HG02763 (cell line): ENCODE data around the gene UBA6.
A peak's percentile ranks its signal among the peaks of the same experiment; 100 is the strongest.
"Not testable (repeated sequence)": the region's sequence is repeated elsewhere in the genome, so short reads cannot be mapped to it uniquely, and the experiment has no call there.

ENCODE experiments used
- ATAC-seq: cut with Tn5 transposase; IDR thresholded peaks from one replicate; pipeline ENCODE4 v1.9.1; 2021; ENCODE audit warnings: mild to moderate bottlenecking, moderate library complexity; ENCODE audit not compliant: unreplicated experiment

Gene UBA6

DNA sequence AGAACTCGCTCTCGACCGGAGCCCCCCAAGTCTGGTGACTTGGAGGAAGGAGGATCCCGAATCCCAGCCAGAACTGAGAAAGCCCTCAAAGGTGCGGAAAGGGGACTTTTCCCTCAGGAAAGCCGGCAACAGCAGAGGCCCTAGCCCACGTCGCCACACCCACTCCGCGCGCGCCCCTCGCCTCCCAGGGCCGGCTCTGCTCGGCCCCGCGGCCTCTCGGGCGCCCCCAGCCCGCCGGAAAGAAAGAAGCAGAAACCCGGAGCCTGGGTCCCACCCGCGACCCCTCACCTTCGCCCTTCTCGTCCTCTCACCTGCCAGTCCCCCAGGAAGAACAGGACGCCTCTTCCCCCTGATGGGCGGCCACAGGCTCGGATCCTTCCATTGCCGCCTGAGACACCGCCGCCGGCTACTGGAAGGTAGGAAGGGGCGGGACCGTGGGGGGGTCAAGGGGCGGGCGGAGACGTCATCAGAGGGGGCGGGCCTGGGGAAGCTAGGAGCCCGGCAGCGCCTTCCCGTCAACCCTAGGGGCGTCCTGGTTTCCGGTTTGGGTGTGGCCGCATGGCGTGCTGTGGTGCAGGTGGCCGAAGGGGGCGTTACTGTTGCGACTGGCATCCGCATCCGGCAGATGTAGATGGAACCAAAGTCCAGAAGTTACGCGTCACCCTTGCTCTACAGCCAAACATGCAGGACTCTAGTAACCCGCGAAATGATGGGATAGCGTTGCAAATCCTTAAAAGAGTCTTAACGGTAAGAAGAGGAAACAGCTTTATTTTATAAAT is at the start of gene UBA6:
TSS of gene UBA6 (minus strand) at position 418 of the 779 bp plus-strand sequence. CDS start at position 382, 36 bp downstream.
- peak; percentile 98 for ATAC-seq

DNA sequence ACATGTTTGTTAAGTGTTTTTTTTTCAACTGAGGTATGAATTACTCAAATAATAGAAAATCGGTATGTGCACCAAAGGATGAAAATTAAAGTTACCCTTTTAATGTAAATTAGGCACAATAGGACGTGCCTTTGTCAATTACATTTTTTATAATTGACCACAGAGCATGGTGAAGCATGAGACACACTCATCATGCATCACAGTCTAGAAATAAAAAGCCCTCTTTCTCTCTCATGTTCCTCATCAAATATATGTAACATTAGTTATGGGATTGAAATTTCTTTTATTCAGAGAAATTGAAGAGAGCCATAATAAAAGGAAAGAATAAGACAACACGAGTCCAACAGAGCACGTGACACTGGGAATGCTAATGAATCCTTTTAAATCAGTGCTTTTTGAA is 49.7 kb upstream of the UBA6 start:
- ATAC-seq = no peak

DNA sequence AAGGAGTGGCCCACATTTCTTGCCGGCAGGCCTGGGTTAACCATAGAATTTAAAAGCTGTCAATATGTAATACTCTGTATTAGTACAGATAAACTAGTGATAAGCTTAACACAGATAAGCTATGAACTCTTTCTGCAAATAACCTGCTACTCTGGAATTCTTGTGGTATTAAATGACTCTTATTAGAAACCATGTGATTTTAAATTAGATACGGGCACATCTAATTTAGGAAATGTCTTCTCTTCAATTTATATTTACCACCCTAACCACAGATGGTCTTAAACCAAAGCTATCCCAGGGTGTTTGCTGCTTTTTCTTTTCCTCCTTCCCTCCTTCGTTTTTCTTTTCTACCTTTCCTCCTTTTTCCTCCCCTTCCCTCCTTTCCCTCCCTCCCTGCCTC is 48.3 kb upstream of the UBA6 start:
- ATAC-seq = no peak

DNA sequence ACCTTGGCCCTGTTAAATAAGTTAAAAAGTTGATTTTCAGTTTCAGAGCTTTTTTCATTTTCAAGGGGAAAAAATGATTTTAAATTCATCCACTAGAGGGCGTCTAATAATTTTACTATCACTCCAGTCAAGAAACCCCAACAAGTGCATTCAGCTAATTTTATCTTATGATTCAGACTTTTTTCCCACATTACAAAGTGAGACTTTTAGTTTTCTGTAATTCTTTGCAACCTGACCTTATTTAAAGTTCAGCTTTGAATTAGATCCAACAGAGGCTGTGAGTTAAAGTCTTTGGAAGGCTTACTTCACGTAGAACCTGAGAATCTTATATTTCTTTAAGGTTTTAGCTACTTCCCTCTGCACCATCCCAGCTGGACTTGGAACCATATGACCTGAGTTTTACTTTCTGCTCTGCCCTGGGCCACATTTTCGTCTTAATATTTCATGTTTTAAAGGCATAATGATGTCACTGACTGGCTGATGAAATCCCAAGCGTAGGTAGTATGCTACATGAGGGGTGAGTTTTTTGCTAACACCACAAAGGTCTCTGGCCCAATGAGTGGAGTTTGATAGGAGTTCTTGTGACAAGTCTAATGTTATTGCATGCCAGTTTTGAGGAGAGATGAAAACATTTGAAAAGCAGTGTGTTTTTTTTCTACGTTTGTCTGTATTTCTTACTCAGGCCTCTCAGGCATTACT is 46.0 kb upstream of the UBA6 start:
- no peak for ATAC-seq

DNA sequence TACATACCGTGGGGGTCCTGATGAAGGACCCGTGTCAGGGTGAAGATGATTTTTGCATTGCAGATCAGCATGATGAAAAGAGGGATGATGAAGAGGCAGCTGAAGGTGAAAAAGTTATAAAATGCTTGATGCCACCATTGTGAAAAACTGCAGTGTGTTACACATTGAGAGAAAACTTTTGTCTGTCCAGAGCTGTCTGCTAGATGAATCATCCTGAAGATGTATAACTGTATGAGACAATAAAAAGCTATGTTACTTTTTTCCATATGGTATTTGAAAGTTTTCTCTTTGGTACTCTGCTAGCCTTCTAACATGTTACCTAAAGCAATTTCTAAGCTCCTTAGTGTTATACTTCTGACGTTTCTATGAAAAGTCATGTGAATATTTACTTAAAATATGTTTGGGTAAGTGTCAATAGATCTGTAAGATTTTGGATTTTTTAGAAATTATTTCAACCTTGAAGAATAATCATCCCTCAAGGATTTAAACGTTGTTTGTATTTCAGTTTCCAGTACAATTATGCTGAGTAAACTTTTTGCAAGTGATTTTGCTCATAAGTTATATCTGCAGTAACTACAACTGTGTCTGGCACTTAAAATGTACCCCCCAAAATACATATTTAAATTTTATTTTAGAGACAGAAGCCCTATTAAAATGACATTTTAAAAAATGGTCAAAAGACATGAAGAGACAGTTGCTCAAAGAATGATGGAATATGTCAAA is 43.8 kb upstream of the UBA6 start:
- no peak for ATAC-seq

DNA sequence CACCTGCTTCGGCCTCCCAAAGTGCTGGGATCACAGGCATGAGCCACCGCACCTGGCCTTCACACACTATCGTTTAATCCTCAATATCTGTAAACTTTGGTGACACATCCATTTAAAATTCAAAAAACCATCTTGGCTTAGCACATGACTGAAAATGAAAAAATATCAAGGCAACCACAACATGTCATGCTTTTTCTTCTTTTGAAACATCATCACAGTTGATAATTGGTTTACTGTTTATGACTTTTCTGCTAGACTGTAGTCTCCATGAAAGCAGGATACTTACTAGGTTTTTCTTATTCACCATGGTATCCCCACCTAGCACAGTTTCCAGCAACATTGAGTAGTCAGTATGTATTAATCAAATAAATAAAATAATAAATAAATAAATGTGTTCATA is 42.2 kb upstream of the UBA6 start:
- no peak for ATAC-seq

DNA sequence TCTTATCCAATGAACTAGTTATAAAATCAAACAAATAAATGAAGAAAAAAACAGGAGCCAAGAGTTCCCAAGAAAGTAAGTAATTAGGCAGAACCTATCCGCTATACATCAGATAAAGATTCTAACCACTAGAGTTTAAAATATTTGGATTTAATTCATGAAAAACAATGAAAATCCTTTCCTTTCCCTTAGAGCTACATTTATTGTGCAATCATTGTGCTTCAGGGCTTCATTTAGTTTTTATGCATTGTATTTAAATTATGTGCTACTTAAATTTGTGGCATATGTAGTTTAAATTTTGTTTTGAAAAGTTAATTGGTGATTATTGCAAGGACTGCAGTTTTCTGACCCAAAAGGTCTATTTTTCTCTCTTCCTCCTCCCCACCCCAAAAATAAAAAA is 35.3 kb upstream of the UBA6 start:
- no peak for ATAC-seq

DNA sequence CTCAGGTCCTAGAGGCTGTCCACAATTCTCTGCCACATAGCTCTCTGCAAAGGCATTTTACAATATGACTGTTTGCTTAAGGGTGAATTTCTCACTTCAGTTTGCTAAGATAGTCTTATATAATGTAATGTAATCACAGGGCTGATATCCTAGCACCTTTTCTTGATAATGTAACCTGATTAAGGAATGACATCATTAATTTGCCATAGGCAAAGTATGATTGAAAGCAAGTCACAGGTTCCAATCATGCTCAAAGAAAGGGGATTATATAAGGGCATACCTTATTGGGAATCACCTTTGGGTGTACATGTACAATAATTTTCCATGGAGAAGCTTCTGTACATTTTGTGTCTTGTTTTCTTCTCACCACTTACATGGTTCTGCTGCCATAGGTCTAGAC is 34.4 kb upstream of the UBA6 start:
- no peak for ATAC-seq

DNA sequence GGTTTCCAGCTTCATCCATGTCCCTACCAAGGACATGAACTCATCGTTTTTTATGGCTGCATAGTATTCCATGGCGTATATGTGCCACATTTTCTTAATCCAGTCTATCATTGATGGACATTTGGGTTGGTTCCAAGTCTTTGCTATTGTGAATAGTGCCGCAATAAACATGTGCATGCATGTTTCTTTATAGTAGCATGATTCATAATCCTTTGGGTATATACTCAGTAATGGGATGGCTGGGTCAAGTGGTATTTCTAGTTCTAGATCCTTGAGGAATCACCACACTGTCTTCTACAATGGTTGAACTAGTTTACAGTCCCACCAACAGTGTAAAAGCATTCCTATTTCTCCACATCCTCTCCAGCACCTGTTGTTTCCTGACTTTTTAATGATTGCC is 29.6 kb upstream of the UBA6 start:
- ATAC-seq = not testable (repeated sequence)

DNA sequence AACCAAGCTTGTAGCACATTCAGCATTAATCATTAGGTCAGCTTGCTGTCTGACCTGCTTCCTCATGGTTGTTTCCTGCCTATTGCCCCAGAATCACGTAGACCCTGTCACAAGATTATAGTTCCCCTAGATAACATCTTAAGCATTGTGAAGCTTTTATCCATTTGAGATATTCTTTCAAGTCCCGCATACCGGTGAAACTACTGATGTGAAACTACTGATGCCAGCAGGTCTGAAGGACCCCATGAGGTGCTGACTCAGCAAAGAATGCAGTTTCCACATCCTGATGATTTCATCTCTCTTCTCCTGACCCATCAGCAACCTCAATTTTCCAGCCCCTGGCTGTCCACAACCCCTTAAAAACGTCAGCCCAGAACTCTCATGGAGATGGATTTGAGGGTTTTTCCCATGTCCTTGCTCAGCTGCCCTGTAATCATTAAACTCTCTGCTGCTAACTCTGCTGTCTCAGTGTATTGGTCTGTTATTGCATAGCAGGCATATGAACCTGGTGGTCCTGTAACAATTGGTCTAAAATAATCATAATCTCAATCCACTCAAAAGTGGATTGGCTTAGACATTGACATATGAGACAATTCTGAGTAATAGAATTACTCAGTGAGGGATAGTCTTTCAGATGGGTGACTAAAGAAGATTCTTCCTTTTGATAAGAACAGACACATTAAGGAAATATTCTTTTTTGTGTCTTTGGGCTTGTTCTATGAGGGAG is 26.3 kb upstream of the UBA6 start:
- no peak for ATAC-seq

DNA sequence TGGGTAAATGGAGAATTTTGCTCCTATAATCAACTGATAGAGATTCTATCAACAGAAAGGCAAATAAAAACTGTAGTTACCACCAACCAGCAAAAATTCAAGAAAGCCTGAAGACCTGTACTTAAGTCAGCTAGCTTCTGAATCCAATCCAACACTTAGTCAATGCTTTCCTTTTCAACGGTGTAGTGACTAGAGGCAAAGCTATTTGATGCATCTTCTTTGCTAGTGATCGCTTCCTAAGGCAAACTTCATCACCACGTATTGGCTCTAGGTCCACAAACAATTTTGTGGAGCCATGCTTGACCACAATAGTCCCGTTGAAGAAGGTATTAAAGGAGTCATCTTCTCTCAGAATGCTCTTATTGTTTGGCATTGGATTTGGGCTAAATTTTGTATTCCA is 25.0 kb upstream of the UBA6 start:
- ATAC-seq = no peak

DNA sequence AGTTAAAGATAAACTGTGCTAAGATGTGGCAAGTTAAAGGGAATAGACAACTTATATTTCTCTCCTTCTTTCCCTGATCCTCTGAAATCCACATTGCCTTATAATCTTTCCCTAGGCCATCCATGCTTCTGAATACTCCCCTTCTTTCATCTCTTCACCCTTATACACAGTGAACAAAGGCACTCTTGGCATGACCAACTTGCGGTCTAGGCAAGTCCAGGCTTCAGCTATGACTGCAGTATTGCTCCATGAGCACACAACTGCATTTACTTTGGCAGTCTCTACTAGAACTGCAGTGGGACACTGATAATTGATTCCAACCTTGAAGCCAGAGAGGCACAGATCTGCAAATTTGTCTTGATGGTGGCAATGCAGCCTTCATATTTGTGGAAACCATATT is 24.2 kb upstream of the UBA6 start:
- ATAC-seq = no peak

DNA sequence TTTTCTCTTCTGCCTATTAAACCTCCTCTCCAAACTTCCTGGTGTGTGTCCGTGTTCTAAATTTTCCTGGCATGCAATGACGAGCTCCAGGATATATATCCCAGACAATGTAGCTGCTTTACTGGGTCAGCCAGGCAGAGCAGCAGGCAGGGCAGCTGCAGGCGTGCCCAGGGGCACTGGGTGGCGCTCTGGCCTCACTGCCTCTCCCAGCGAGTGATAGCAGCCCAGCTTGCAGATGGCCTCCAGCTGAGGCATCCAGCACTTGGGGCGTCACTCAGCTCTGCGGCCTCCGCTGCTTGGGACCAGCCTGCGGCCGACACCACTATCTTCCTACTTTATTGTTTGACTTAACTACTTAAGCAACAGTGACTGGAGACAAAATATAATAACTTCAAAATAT is 23.0 kb upstream of the UBA6 start:
- no peak for ATAC-seq

DNA sequence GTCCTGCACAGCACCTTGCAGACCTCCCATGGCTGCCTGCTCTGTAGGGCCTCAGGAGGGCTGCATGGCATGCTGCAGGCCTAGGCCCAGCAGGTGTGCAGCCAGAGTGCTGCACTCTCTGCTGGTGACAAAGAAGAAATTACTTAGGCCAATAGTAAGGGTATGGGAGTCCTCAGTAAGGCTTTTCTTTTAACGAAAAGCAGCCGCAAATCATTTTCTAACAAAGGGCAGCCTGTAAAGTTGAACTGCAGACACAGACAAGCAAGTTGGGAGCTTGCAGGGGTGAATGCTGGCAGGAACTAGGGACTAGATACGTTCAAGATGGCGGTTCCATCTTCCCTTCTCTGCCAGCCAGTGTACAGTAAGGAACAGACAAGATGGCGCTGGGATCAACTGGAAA is 22.4 kb upstream of the UBA6 start:
- no peak for ATAC-seq

DNA sequence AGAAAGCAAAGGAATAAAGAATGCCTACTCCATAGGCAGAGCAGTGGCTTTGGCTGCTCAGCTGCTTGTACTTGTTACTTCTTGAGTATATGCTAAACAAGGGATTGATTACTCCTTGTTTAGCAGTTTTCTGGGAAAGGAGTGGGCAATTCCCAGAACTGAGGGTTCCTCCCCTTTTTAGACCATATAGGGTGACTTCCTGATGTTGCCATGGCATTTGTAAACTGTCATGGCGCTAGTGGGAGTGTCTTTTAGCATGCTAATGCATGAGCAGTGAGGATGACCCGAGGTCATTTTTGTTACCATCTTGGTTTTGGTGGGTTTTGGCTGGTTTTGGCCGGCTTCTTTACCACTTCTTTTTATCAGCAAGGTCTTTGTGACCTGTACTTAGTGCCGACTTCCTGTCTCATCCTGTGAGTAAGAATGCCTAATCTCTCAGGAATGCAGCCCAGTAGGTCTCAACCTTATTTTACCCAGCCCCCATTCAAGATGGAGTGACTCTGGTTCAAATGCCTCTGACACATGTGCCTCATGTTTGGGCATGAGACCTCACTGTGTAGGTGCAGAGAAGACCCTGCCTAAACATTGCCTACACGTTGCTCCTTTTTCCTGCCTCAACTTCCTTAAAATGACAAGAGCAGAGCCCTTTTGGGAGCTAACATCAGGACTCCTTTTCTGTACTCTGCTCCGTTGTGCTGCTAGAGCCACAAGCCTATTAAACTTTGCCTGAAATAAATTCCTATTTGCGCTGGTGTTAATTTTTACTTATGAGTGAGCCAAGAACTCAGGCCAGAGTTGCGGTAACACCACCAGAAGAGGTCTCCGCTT is 21.0 kb upstream of the UBA6 start:
- no peak for ATAC-seq

DNA sequence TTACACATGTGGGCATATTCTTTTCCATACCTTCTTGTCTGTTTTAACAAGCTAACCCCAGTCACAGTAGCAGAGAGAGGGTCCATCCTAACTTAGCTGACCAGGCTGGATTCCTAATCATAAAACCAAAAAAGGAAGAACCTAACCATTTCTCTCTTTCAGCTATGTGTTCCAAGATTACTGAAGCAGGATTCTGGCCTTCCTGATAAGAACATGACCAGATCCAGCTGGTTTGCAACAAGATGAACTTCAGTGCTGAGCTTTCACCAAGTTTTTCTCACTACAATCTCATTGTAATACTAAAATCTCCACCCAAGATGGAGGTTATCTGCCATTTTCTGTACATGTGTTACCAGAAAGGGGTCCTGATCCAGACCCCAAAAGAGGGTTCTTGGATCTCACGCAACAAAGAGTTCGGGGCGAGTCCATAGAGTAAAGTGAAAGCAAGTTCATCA is 20.4 kb upstream of the UBA6 start:
- no peak for ATAC-seq

DNA sequence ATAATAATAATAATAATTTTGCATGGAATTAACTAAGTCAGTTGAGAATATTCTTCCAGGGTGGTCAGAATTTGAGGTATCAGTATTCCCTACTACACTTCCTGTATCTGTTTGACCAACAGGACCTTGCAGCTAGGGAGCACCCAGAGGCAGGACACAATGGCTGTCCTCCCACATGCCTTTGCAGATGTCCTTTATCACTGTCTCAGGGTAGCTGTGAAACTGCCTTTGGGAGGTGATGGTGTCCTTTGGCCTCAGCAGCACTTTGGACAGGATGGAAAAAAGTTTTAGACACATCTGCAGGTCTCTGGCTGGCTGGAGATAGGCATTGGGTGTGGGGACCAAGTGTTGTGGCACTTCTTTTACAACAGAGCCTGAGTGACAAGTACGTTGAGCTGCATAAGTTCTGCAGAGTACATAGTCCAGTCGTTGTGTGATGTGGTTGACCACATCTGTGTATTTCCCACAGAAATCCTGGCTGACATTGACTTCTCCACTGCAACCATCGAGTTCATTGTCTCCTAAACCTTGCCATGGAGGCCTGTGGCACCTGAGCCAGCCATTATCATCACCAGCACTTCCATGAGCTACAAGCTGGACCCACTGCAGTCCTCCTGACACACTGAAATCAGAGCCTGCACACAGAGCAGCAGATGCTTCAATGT is 19.1 kb upstream of the UBA6 start:
- ATAC-seq = no peak

DNA sequence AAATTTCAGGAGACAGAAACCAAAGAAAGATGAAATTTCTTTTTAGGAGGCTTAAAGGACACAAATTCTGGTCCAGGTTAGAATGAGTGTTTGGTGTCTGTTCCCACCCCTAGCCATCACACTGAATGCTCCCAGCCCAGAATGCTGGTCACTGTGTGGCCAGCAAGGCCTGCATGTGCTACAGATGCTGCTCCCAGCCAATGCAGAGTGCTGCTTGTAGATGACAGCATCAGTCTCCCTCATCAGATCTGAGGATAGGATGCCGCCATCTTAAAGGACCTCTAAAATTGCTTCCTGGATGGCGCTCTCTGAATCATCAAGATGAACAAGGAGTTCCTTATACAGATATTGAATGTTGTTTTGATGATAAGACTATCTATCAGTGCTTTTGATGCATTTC is 17.9 kb upstream of the UBA6 start:
- no peak for ATAC-seq

DNA sequence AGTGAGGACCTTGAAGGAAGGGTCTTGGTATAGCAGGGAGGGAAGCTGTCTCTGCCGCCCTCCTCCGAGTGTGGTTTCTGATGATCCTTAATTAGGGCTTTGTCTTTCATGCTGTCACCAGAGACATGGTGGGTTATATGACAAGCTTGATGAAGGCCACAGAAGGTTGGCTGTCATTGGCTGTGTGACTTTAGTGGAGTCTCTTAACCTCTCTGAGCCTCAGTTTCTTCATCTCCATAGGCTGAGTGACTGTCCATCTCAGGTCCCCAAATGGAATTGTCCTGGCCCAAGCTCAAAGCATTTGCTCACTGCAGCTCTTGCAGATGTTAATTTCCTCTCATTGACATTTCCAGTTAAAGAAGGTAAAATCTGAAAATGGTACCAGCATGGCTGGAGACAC is 16.6 kb upstream of the UBA6 start:
- ATAC-seq = no peak

DNA sequence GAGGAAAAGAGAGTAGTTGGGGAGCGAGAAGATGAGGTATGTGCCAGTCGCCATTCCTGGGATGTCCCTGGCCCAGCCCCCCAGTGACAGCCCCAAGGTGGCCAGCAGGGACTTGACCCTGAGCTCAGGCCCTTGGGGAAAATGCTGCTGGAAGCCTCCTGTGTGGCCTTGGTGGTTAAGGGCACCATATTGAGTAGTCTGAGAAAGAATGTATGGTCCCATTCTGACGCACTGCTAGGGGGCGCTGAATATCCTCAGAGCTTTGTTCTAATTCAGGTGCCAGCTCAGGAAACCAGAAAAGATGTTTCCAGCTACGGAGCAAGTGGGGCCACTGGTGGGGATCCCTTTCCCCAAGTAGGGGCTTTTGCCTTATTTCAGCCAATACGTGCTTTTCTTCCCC is 14.0 kb upstream of the UBA6 start:
- no peak for ATAC-seq
